Stimulated activated naive CD8-positive, alpha-beta T cell treated with anti-CD3 and anti-CD28 coated beads, Interleukin-15, Interleukin-2, amounts not matched to agents 100 ng/mL and 50 ng/mL, for 24 hours (primary cell): ENCODE results near the gene KIRREL1.
"Not testable (repeated sequence)": the region's sequence is repeated elsewhere in the genome, so short reads cannot be mapped to it uniquely, and the experiment has no call there.

Experiments
- H3K27ac Mint-ChIP-seq: one replicate; pipeline ENCODE4 v1.8.0; 2021; ENCODE audit warnings: mild to moderate bottlenecking, mixed read lengths
- H3K27me3 Mint-ChIP-seq: one replicate; pipeline ENCODE4 v1.8.0; 2021; ENCODE audit warnings: mixed read lengths
- H3K36me3 Mint-ChIP-seq: one replicate; pipeline ENCODE4 v1.8.0; 2021; ENCODE audit warnings: low read depth, mixed read lengths
- H3K4me1 Mint-ChIP-seq: one replicate; pipeline ENCODE4 v1.8.0; 2021; ENCODE audit warnings: low read depth, mixed read lengths
- H3K4me3 Mint-ChIP-seq: one replicate; pipeline ENCODE4 v1.8.0; 2021; ENCODE audit warnings: mild to moderate bottlenecking, mixed read lengths
- H3K9me3 Mint-ChIP-seq: one replicate; pipeline ENCODE4 v1.8.0; 2021; ENCODE audit warnings: mixed read lengths

Gene KIRREL1

DNA sequence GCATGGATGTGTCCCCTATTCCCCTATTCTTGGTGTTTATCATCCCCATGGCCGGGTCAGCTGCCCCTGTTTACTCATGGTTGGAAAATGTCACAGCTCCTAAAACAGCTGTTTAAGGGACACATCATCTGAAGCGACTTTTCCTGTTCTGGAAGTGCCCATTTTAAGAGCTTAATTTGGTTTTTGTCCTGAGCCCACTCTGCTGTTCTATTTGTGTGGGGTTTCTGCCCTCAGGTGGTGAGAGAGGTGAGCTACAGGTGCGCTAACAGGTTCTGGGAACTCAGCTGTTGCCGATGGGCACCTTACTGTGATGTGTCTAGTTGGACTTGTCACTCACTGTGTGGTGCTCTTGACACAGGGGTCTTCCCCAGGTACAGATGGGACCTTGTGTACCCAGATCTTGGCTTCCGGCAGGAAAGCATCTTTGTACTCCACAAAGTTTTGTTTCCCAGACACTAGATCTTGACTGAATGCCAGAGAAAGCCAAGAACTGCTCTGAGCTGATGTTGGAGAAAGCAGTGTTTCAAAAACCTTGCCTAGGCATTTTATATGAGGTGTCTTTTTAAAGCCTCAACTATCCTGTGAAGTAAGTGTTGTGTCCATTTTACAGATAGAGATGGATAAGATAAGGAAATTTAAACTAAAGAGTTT is 128.3 kb downstream of the KIRREL1 start:
- peaks cover 67% of the 10 kb centered on the region for H3K27me3 Mint-ChIP-seq
- H3K27ac Mint-ChIP-seq: no peak overlapping the region
- H3K9me3 Mint-ChIP-seq: no peaks in the 10 kb centered on the region
- H3K36me3 Mint-ChIP-seq: no peaks in the 10 kb centered on the region
- H3K4me1 Mint-ChIP-seq: no peaks in the 10 kb centered on the region
- H3K4me3 Mint-ChIP-seq: no peak overlapping the region

DNA sequence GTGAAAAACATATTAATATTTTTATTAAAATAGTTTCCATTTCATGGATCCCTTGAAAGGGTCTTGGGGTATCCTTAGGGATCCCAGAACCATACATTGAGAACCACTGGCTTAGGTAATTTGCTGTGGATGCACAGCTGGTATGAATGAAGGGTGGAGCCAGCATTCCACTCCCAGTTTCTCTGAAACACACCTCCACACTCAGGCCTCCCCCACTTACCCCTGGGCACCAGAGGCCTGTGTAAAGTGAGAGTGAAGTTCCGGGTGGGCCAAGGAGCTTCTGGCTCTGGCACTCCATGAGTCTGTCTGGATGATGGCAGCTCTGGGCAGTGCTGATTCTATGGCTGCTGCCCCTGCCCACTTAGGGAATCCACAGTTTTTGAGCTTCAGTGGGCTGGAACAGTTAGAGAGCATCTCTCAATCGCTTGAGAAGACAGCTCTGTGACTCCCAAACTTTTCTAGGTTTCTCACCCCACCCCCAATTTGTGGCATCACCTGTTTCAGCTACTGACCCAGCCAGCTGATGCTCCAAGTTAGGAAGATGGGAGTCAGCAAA is 129.5 kb downstream of the KIRREL1 start:
- Mint-ChIP-seq H3K27me3 (peaks cover 65% of the 10 kb centered on the region), H3K9me3 (no peaks in the 10 kb centered on the region)

GRCh38 chr1:158124034-158124433 is 130.6 kb downstream of the KIRREL1 start:
- Mint-ChIP-seq H3K27ac (no peak overlapping the region), H3K4me1 (no peaks in the 10 kb centered on the region), H3K9me3 (no peaks in the 10 kb centered on the region), H3K27me3 (peaks cover 54% of the 10 kb centered on the region), H3K4me3 (no peak overlapping the region), H3K36me3 (no peaks in the 10 kb centered on the region)

More for the DNA sequence above, 129.5 kb downstream of the KIRREL1 start:
- Mint-ChIP-seq H3K36me3 (no peaks in the 10 kb centered on the region), H3K27ac (no peak overlapping the region), H3K4me1 (no peaks in the 10 kb centered on the region), H3K4me3 (no peak overlapping the region)

- H3K9me3 Mint-ChIP-seq: no peaks in the 10 kb centered on the region
- no peaks in the 10 kb centered on the region for H3K4me1 Mint-ChIP-seq
- peaks cover 46% of the 10 kb centered on the region for H3K27me3 Mint-ChIP-seq
- peak overlapping the region; percentile 47 for H3K27ac Mint-ChIP-seq
- H3K4me3 Mint-ChIP-seq: no peak overlapping the region
- H3K36me3 Mint-ChIP-seq: no peaks in the 10 kb centered on the region
Measured at GRCh38 chr1:158124999-158125398, 131.6 kb downstream of the KIRREL1 start.

DNA sequence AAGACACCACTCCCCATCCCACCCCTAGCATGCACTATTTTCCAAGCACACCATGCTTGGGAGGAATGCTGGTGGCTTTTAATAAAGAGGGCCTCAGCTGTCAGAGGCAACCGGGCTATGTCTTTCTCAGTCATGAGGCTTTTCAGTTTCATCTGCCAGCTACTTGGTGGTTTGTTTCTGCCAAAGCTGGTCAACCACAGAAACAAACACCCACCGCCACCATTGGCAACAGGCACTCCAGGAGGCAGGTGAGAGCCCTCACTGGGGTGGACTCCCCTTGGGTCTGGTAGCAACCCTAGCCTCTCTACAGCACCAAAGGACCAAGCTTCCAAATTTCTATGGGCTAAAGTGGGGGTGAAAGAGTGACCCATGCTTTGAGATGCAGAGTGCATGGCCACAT is 133.0 kb downstream of the KIRREL1 start:
- H3K36me3 Mint-ChIP-seq: no peaks in the 10 kb centered on the region
- no peaks in the 10 kb centered on the region for H3K9me3 Mint-ChIP-seq
- H3K27ac Mint-ChIP-seq: no peak overlapping the region
- peaks cover 36% of the 10 kb centered on the region for H3K27me3 Mint-ChIP-seq
- no peaks in the 10 kb centered on the region for H3K4me1 Mint-ChIP-seq
- no peak overlapping the region for H3K4me3 Mint-ChIP-seq

- not testable (repeated sequence) for H3K27ac Mint-ChIP-seq, H3K9me3 Mint-ChIP-seq, H3K4me1 Mint-ChIP-seq, H3K4me3 Mint-ChIP-seq, H3K36me3 Mint-ChIP-seq
- H3K27me3 Mint-ChIP-seq: peaks cover 24% of the 10 kb centered on the region
Measured at GRCh38 chr1:158128531-158128930, 135.1 kb downstream of the KIRREL1 start.

- H3K4me1 Mint-ChIP-seq: no peaks in the 10 kb centered on the region
- H3K9me3 Mint-ChIP-seq: no peaks in the 10 kb centered on the region
- H3K27ac Mint-ChIP-seq: no peak overlapping the region
- H3K4me3 Mint-ChIP-seq: no peak overlapping the region
- no peaks in the 10 kb centered on the region for H3K36me3 Mint-ChIP-seq
- H3K27me3 Mint-ChIP-seq: peaks cover 4% of the 10 kb centered on the region
Measured at GRCh38 chr1:158131217-158131616, 137.8 kb downstream of the KIRREL1 start.

- Mint-ChIP-seq H3K36me3 (no peaks in the 10 kb centered on the region), H3K27ac (no peak overlapping the region), H3K27me3 (no peaks in the 10 kb centered on the region), H3K9me3 (no peaks in the 10 kb centered on the region), H3K4me1 (no peaks in the 10 kb centered on the region), H3K4me3 (no peak overlapping the region)
Measured at GRCh38 chr1:158140764-158141192, 147.3 kb downstream of the KIRREL1 start.

DNA sequence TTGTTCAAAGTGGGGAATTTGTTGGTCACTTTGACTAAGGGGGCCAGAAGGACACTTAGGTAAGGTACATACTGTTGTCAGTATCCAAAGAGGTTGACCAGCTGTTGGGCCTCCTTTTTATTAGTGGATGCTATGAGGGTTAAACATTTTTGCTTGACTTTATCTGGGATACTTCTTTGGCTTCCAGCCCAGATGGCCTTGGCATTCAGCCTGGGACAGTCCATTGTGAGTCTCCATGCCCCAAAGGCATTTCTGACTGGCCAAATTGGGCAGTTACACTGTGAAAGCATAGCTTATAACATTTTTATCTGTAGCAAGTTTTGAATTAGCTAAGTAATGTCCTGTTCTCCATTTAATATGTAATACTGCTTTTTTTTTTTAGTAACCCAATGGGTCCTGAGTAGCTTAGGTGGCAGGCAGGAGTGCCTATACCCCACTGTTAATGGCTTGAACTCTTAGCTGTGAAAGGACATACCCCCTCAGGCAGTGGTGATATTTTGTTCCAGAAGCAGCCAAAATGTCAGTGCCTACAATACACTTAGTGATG is 151.8 kb downstream of the KIRREL1 start:
- no peaks in the 10 kb centered on the region for H3K27me3 Mint-ChIP-seq
- H3K36me3 Mint-ChIP-seq: no peaks in the 10 kb centered on the region
- H3K4me3 Mint-ChIP-seq: no peak overlapping the region
- H3K27ac Mint-ChIP-seq: no peak overlapping the region
- no peaks in the 10 kb centered on the region for H3K9me3 Mint-ChIP-seq
- H3K4me1 Mint-ChIP-seq: peaks cover 24% of the 10 kb centered on the region

DNA sequence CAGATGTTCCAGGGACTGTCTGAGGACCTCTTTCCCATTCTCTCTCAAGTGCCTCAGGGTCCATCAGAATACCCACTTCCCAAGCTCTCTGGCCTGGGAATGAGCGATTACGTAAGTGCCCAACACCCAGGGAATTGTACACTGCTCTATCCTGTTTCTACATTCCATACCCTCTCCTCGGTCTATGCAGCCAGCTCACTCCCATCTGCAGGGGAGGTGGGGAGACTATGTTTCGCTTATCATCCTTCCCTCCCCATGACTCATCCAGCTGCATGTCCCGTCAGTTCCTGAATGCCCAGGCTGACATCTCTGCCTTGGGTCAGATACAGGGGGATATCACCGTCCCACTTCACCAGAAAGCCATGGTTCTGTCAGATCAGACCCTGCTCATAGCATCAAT is 152.7 kb downstream of the KIRREL1 start:
- Mint-ChIP-seq H3K27me3 (no peaks in the 10 kb centered on the region), H3K27ac (no peak overlapping the region), H3K4me1 (peaks cover 29% of the 10 kb centered on the region), H3K9me3 (no peaks in the 10 kb centered on the region), H3K4me3 (no peak overlapping the region), H3K36me3 (no peaks in the 10 kb centered on the region)

GRCh38 chr1:158146739-158147138 is 153.3 kb downstream of the KIRREL1 start:
- H3K4me3 Mint-ChIP-seq: no peak overlapping the region
- H3K36me3 Mint-ChIP-seq: no peaks in the 10 kb centered on the region
- peaks cover 29% of the 10 kb centered on the region for H3K4me1 Mint-ChIP-seq
- H3K9me3 Mint-ChIP-seq: no peaks in the 10 kb centered on the region
- no peak overlapping the region for H3K27ac Mint-ChIP-seq
- H3K27me3 Mint-ChIP-seq: no peaks in the 10 kb centered on the region

GRCh38 chr1:158147401-158147800 is 154.0 kb downstream of the KIRREL1 start:
- no peaks in the 10 kb centered on the region for H3K36me3 Mint-ChIP-seq
- no peak overlapping the region for H3K4me3 Mint-ChIP-seq
- H3K27me3 Mint-ChIP-seq: no peaks in the 10 kb centered on the region
- peaks cover 29% of the 10 kb centered on the region for H3K4me1 Mint-ChIP-seq
- H3K9me3 Mint-ChIP-seq: no peaks in the 10 kb centered on the region
- no peak overlapping the region for H3K27ac Mint-ChIP-seq

DNA sequence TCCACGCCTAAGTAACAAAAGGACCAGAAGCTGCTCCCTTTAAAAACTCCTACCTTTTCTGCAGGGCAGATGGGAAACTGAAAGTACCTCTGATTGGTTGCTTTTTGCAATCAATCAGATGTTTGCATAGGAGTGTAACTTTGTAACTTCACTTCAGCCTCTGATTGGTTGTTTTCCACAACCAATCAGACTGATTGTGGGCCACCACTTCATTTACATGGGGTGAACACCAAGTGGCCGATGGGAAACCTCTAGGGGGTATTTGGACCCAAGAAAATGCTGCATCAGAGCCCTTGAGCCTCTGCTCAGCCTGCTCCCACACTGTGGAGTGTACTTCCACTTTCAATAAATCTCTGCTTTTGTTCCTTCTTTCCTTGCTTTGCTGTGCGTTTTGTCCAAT is 154.4 kb downstream of the KIRREL1 start:
- Mint-ChIP-seq H3K9me3 (no peaks in the 10 kb centered on the region), H3K27me3 (no peaks in the 10 kb centered on the region), H3K4me1 (peaks cover 29% of the 10 kb centered on the region), H3K4me3 (no peak overlapping the region), H3K36me3 (no peaks in the 10 kb centered on the region), H3K27ac (no peak overlapping the region)

DNA sequence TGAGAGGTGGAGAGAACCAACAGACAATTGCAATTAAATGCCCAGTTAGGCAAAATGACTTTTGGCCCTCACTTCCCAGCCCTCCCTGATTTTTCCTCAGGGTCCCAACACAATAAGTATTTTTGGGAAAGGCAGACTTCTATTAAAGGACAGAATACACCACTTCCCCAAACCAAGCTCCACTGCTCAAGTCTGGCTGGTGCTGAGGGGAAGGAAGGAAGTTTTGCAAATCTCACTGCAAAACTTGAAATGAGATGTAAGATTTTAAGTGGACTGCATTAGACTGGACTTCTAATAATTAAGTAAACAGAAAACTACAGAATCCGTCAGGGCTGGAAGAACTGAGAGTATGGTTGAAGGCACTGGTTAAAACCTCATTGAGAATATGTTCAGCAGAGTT is 155.0 kb downstream of the KIRREL1 start:
- H3K9me3 Mint-ChIP-seq: no peaks in the 10 kb centered on the region
- H3K27ac Mint-ChIP-seq: no peak overlapping the region
- H3K36me3 Mint-ChIP-seq: no peaks in the 10 kb centered on the region
- H3K4me1 Mint-ChIP-seq: peaks cover 29% of the 10 kb centered on the region
- H3K27me3 Mint-ChIP-seq: no peaks in the 10 kb centered on the region
- H3K4me3 Mint-ChIP-seq: peak overlapping the region; percentile 88

GRCh38 chr1:158149175-158149574 is 155.7 kb downstream of the KIRREL1 start:
- H3K27ac Mint-ChIP-seq: peak overlapping the region; percentile 89
- H3K9me3 Mint-ChIP-seq: no peaks in the 10 kb centered on the region
- H3K27me3 Mint-ChIP-seq: no peaks in the 10 kb centered on the region
- peak overlapping the region; percentile 88 for H3K4me3 Mint-ChIP-seq
- no peaks in the 10 kb centered on the region for H3K36me3 Mint-ChIP-seq
- peaks cover 33% of the 10 kb centered on the region for H3K4me1 Mint-ChIP-seq
